Measurements from ENCODE around the gene CARD10.
A peak's percentile ranks its signal among the peaks of the same experiment; 100 is the strongest.

CARD10 gene

DNA sequence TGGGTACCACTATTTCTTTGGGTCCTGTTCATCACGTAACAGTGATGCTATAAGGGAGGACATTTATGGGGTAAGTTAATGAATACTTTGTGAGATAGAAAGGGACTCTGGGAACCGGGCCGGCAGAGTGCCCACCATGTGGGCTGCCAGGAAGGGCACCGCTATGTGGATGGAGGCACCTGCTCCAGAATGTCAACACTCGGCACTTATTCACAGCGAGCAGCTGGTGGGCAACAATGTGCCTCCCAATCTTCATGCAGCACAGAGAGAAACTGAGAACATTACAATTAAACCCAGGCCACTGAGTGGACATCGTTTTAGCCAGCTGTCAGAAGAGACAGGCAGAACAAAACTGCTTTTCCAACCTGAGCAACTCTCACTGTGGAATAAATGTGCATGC lies 76.1 kb downstream of the CARD10 start:
- FAIRE-seq: no peak
- no peak for DNase-seq (ENCODE audit: insufficient read length, low spot score)

DNA sequence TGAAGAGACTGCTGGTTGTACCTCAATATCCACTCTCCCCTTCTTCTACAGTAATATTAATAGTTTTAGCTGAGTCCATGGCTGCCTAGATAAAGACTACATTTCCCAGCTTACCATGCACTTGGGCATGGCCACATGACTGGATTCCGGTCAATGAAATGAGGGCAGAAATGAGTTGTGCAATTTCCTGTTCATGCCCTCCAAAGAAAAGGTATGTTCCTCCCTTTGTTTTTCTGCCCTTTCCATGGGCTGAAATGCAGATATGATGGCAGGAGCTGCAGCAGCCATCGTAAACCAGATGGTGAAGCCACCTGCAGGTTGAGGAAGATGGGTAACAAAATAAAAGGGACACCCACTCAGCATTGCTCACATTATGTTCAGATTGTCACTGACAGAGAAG lies 76.7 kb downstream of the CARD10 start:
- FAIRE-seq (peak; percentile 13), DNase-seq (ENCODE audit: insufficient read length, low spot score) (peak; percentile 27)

DNA sequence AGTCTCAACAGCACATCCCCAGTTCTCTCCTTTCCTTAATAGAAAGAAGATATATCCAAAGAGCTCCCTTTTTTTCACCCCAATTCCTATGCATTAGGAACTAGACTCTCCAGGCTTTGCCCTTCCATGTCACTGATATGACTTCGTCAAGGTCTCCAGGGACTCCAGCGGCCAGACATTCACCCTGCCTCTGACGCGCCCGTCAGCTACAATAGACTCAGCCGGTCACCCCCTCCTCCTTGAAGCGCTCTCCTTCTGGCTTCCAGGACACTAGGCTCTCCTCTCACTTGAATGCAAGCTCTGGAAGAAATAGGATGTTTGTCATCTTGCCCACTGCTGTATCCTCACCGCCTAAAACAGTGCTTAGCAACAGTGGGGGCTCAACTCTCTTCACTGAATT lies 77.1 kb downstream of the CARD10 start:
- DNase-seq (ENCODE audit: insufficient read length, low spot score) (no peak), FAIRE-seq (no peak)

DNA sequence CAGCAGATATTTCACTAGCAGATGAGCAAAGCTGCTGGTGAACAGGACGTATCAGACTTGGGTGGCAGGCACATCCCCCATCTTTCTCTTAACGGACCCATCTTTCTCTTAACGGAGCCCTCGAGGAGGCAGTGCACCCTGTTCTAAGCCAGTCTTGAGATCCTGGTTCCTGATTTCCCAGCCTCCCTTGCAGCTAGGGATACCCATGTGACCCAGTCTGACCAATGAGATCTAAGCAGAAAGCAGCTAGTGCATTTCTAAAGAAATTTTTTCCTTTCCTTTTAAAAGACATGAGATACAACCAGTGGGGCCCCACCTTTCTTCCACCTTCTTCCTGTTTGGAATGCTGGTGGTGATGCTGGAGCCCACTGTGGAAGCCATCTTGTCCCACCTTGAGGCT lies 78.3 kb downstream of the CARD10 start:
- FAIRE-seq (no peak), DNase-seq (ENCODE audit: insufficient read length, low spot score) (no peak)

All from HTR-8/SVneo (cell line).